Activated T-helper 1 cell treated with anti-CD3 and anti-CD28 coated beads, Interleukin-12 subunit alpha, Interleukin-12 subunit beta, Interleukin-2, Interleukin-4 antibody, amounts not matched to agents 30 ng/mL and 10 ng/mL and 1 ng/mL, durations not matched to agents 14 hours and 24 hours and 36 hours (primary cell): ENCODE results near the gene CDC45. TPM values are rescaled to one million over a fixed set of nuclear protein-coding genes. Genes with fewer than 3 reads are reported as not detected.
"Not testable (repeated sequence)": the region's sequence is repeated elsewhere in the genome, so short reads cannot be mapped to it uniquely, and the experiment has no call there.

Experiments used
- DNase-seq: peaks from one replicate; pipeline ENCODE4 v3.0.0; 2021; ENCODE audit warnings: low spot score
- H3K27ac Mint-ChIP-seq: one replicate; pipeline ENCODE4 v1.8.0; 2021; ENCODE audit warnings: mild to moderate bottlenecking, mixed read lengths
- H3K27me3 Mint-ChIP-seq: one replicate; pipeline ENCODE4 v1.8.0; 2022; ENCODE audit warnings: mild to moderate bottlenecking, moderate library complexity, mixed read lengths; ENCODE audit not compliant: insufficient read depth
- H3K36me3 Mint-ChIP-seq: one replicate; pipeline ENCODE4 v1.8.0; 2021; ENCODE audit warnings: low read depth, mixed read lengths
- H3K4me1 Mint-ChIP-seq: one replicate; pipeline ENCODE4 v1.8.0; 2021; ENCODE audit warnings: low read depth, mixed read lengths
- H3K4me3 Mint-ChIP-seq: one replicate; pipeline ENCODE4 v1.8.0; 2021; ENCODE audit warnings: mild to moderate bottlenecking, moderate library complexity, mixed read lengths
- H3K9me3 Mint-ChIP-seq: one replicate; pipeline ENCODE4 v1.8.0; 2021; ENCODE audit warnings: mixed read lengths
- intact Hi-C: fragments of 100-400 bp; cut with micrococcal nuclease; formaldehyde crosslinking; loops from one replicate; pipeline ENCODE4 v1.15.1; 2024
- total RNA-seq: library from RNA; stranded (reverse); gene quantifications from 2 replicates; pipeline ENCODE4 v1.2.3, GENCODE V29; 2022

CDC45 gene
- total RNA-seq, 1 donor from 2014 or later = 104 TPM

- Mint-ChIP-seq H3K4me1 (no peaks in the 10 kb centered on the region), H3K9me3 (no peaks in the 10 kb centered on the region), H3K27me3 (peaks cover 5% of the 10 kb centered on the region), H3K36me3 (no peaks in the 10 kb centered on the region), H3K27ac (no peak overlapping the region), H3K4me3 (no peak overlapping the region)
- DNase-seq = no peak
- intact Hi-C loops = no loop called here
Observed at GRCh38 chr22:19546680-19547079, 67.0 kb downstream of the CDC45 start.

DNA sequence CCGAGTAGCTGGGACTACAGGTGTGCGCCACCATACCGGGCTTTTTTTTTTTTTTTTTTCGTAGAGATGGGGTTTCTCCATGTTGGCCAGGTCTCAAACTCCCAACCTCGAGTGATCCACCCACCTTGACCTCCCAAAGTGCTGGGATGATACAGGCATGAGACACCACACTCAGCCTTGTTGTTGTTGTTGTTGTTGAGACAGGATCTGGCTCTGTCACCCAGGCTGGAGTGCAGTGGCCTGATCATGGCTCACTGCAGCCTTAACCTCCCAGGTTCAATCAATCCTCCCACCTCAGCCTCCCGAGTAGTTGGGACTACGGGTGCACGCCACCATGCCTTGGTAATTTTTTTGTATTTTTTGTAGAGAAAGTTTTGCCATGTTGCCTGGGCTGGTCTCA is 67.9 kb downstream of the CDC45 start:
- Mint-ChIP-seq H3K27me3 (peaks cover 5% of the 10 kb centered on the region), H3K27ac (no peak overlapping the region), H3K4me1 (no peaks in the 10 kb centered on the region), H3K9me3 (no peaks in the 10 kb centered on the region), H3K36me3 (no peaks in the 10 kb centered on the region), H3K4me3 (no peak overlapping the region)
- no peak for DNase-seq
- intact Hi-C loops = no loop called here

DNA sequence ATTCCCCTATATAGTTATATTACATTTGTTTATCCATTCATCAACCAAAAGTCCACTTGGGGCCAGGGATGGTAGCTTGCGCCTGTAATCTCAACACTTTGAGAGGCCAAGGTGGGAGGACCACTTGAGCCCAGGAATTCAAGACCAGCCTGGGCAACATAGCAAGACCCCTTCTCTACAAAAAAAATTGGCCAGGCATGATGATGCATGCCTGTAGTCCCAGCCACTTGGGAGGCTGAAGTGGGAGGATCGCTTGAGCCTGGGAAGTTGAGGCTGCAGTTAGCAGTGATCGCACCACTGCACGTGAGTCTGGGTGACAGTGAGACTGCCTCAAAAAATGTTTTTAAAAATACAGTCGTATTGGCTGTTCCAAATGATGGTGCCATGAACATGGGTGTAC is 68.7 kb downstream of the CDC45 start:
- H3K9me3 Mint-ChIP-seq, H3K36me3 Mint-ChIP-seq, H3K4me3 Mint-ChIP-seq, DNase-seq, H3K27me3 Mint-ChIP-seq, H3K4me1 Mint-ChIP-seq, intact Hi-C loops, H3K27ac Mint-ChIP-seq: not testable (repeated sequence)

- H3K4me3 Mint-ChIP-seq = no peak overlapping the region
- H3K27me3 Mint-ChIP-seq = peaks cover 2% of the 10 kb centered on the region
- no peak for DNase-seq
- no peak overlapping the region for H3K27ac Mint-ChIP-seq
- intact Hi-C loops = no loop called here
- H3K9me3 Mint-ChIP-seq = no peaks in the 10 kb centered on the region
- H3K4me1 Mint-ChIP-seq = no peaks in the 10 kb centered on the region
- no peaks in the 10 kb centered on the region for H3K36me3 Mint-ChIP-seq
Observed at GRCh38 chr22:19548964-19549363, 69.2 kb downstream of the CDC45 start.

- Mint-ChIP-seq H3K27me3 (peaks cover under 1% of the 10 kb centered on the region), H3K4me1 (no peaks in the 10 kb centered on the region), H3K36me3 (no peaks in the 10 kb centered on the region), H3K27ac (no peak overlapping the region), H3K4me3 (no peak overlapping the region), H3K9me3 (no peaks in the 10 kb centered on the region)
- DNase-seq = no peak
- intact Hi-C loops = no loop called here
Observed at GRCh38 chr22:19549428-19549827, 69.7 kb downstream of the CDC45 start.

DNA sequence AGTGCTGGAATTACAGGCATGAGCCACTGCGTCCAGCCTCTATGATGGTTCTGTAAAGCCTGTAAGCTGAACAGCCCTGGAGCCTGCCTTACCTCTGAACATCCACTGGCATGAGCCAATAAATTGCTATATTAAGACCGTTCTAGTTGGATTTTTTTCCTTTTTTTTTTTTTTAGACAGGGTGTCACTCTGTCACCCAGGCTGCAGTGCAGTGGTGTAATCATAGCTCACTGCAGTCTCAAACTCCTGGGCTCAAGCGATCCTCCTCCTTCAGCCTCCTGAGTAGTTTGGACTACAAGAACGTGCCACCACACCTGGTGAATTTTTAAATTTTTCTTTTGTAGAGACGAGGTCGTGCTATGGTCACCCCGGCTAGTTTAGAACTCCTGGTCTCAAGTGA is 70.7 kb downstream of the CDC45 start:
- intact Hi-C loops = no loop called here
- Mint-ChIP-seq H3K9me3 (no peaks in the 10 kb centered on the region), H3K27me3 (no peaks in the 10 kb centered on the region), H3K36me3 (no peaks in the 10 kb centered on the region), H3K4me3 (no peak overlapping the region), H3K27ac (no peak overlapping the region), H3K4me1 (no peaks in the 10 kb centered on the region)
- no peak for DNase-seq

GRCh38 chr22:19553201-19553600 is 73.5 kb downstream of the CDC45 start:
- no peak for DNase-seq
- Mint-ChIP-seq H3K4me1 (no peaks in the 10 kb centered on the region), H3K4me3 (no peak overlapping the region), H3K9me3 (no peaks in the 10 kb centered on the region), H3K27me3 (no peaks in the 10 kb centered on the region), H3K27ac (no peak overlapping the region), H3K36me3 (no peaks in the 10 kb centered on the region)
- intact Hi-C loops = no loop called here

- H3K9me3 Mint-ChIP-seq = no peaks in the 10 kb centered on the region
- DNase-seq = no peak
- H3K4me3 Mint-ChIP-seq = no peak overlapping the region
- no peaks in the 10 kb centered on the region for H3K27me3 Mint-ChIP-seq
- no peaks in the 10 kb centered on the region for H3K4me1 Mint-ChIP-seq
- H3K36me3 Mint-ChIP-seq = no peaks in the 10 kb centered on the region
- no peak overlapping the region for H3K27ac Mint-ChIP-seq
- intact Hi-C loops = no loop called here
Observed at GRCh38 chr22:19554834-19555404, 75.2 kb downstream of the CDC45 start.

- no peaks in the 10 kb centered on the region for H3K4me1 Mint-ChIP-seq
- intact Hi-C loops = no loop called here
- H3K27ac Mint-ChIP-seq = no peak overlapping the region
- H3K4me3 Mint-ChIP-seq = no peak overlapping the region
- H3K9me3 Mint-ChIP-seq = no peaks in the 10 kb centered on the region
- no peaks in the 10 kb centered on the region for H3K27me3 Mint-ChIP-seq
- H3K36me3 Mint-ChIP-seq = no peaks in the 10 kb centered on the region
- no peak for DNase-seq
Observed at GRCh38 chr22:19555651-19556050, 75.9 kb downstream of the CDC45 start.

DNA sequence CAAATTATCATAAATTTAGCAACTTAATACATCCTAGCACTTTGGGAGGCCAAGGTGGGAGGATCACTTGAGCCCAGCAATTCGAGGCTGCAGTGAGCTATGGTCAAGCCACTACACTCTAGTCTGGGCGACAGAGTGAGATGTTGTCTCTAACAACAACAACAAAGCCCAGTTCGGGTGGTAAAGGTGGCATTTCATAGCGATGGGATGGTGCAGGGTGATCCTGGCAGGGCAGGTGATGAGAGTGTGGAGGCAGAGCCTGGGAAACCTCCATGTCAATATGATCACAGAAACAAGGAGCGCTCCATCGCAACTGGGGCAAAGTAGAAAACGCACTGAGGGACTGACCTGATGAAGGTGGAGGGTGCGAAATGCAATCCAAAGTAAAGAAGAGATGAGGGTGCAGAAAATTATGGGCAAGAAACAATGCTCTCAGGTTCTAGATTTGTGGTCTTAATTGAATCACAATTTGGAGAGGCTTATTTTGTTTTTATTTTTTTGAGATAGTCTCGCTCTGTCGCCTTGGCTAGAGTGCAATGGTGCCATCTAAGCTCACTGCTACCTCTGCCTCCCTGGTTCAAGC is 77.3 kb downstream of the CDC45 start:
- Mint-ChIP-seq H3K27ac (no peak overlapping the region), H3K4me1 (no peaks in the 10 kb centered on the region), H3K9me3 (no peaks in the 10 kb centered on the region), H3K36me3 (no peaks in the 10 kb centered on the region), H3K27me3 (no peaks in the 10 kb centered on the region), H3K4me3 (no peak overlapping the region)
- no peak for DNase-seq
- intact Hi-C loops = no loop called here

- no peaks in the 10 kb centered on the region for H3K9me3 Mint-ChIP-seq
- intact Hi-C loops = no loop called here
- H3K4me3 Mint-ChIP-seq = no peak overlapping the region
- H3K36me3 Mint-ChIP-seq = no peaks in the 10 kb centered on the region
- H3K27ac Mint-ChIP-seq = no peak overlapping the region
- no peaks in the 10 kb centered on the region for H3K4me1 Mint-ChIP-seq
- no peak for DNase-seq
- peaks cover 7% of the 10 kb centered on the region for H3K27me3 Mint-ChIP-seq
Observed at GRCh38 chr22:19559324-19559811, 79.6 kb downstream of the CDC45 start.

DNA sequence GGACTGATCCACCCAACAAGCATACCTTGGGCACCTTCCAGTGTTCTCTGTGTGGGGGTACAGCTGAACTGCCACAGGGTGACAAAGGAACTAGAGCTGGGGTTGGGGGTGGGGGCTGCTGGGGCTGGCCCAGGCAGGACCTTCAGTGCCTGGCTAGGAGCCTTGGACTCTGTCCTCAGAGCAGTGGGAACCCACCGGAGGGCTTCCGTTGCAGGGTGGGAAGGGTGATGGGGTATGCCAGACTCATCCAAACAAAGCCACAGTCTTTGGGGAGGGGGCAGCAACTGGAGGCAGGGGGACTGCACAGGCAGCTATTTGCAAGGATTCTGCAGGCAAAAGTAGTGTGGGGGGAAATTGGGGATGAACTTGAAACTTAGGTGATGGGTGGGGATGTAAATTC is 80.2 kb downstream of the CDC45 start:
- Mint-ChIP-seq H3K4me3 (no peak overlapping the region), H3K4me1 (no peaks in the 10 kb centered on the region), H3K27ac (no peak overlapping the region), H3K9me3 (no peaks in the 10 kb centered on the region), H3K27me3 (peaks cover 7% of the 10 kb centered on the region), H3K36me3 (no peaks in the 10 kb centered on the region)
- no peak for DNase-seq
- intact Hi-C loops = no loop called here

- H3K4me3 Mint-ChIP-seq = no peak overlapping the region
- peaks cover 16% of the 10 kb centered on the region for H3K4me1 Mint-ChIP-seq
- no peak for DNase-seq
- no peaks in the 10 kb centered on the region for H3K36me3 Mint-ChIP-seq
- intact Hi-C loops = no loop called here
- H3K9me3 Mint-ChIP-seq = no peaks in the 10 kb centered on the region
- H3K27me3 Mint-ChIP-seq = peaks cover 7% of the 10 kb centered on the region
- no peak overlapping the region for H3K27ac Mint-ChIP-seq
Observed at GRCh38 chr22:19565382-19566278, 85.9 kb downstream of the CDC45 start.
